ENCODE results near the gene CSTA.

Gene CSTA

GRCh38 chr3:122382888-122383666 is 58.0 kb downstream of the CSTA start, which contains the start of gene MIX23:
Gene MIX23, minus strand, starts transcription at chr3:122383231. Its CDS starts 7 bp downstream, at chr3:122383224.
- peak; percentile 79 for DNase-seq

DNA sequence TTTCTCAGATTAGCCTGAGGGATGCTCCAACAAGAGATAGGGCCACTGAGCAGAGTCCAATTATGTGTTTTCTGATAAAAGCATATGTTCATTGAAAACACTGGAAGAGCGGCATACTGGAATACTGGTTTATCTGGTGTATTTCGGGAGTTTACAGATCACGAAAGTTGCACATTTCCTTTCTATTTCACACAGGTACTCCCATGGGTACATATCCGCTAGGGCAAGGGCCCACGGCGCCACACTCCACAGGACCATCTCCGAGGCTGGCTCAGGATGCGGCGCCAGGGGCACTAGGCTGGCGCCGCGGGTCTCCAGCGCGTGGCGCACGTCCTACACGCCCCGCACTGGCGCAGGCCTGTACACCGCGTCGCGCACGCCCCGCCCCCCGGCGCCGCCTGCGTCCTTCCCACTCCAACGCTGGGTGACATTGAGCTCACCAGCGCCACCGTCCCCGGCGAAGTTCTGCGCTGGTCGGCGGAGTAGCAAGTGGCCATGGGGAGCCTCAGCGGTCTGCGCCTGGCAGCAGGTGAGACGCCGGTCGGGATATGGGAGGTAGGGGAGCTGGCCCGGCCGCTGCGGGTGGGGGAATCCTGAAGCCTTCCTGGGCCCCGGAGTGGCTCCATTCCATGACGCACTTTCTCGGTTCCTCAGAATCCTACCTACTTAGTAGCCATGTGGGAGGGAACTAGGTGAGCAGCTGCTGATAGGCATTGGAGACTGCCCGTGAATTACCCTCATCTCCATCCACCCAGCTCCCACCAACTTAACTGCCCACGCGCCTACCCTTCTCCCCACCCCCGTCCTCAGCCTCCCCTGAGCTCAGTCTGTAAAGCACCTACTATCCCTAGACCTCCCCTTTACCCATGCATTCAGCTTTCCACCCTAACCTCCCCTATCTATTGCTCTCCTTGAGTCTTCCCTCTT is 59.0 kb downstream of the CSTA start, which contains the start of gene FAM162A:
FAM162A (plus strand) TSS at position 412 of the 927 bp plus-strand sequence; CDS start at position 496, 84 bp downstream.
- DNase-seq: peak; percentile 90

GRCh38 chr3:122387709-122388108 is 62.7 kb downstream of the CSTA start:
- no peak for DNase-seq

- DNase-seq: no peak
Observed at GRCh38 chr3:122389197-122389596, 64.1 kb downstream of the CSTA start.

- no peak for DNase-seq
Observed at GRCh38 chr3:122389892-122390291, 64.8 kb downstream of the CSTA start.

- no peak for DNase-seq
Observed at GRCh38 chr3:122390665-122391064, 65.6 kb downstream of the CSTA start.
